Prostate gland (tissue), 2 donors: ENCODE measurements around the gene SFXN4. TPM values are rescaled to one million over a fixed set of nuclear protein-coding genes. Genes with fewer than 3 reads are reported as not detected.
"Not testable (repeated sequence)": the region's sequence is repeated elsewhere in the genome, so short reads cannot be mapped to it uniquely, and the experiment has no call there.

Experiments
- DNase-seq: peaks from one replicate; pipeline ENCODE4 v3.0.0-alpha.2; 2019; ENCODE audit warnings: low spot score
- H3K27ac ChIP-seq, 2 donors: fragments of 200-600 bp; sonication (generic); 2 replicates each; pipeline ENCODE4 v1.5.1; 2017 to 2019
- H3K27me3 ChIP-seq: fragments of 200-600 bp; sonication (generic); replicated peaks from 2 replicates; pipeline ENCODE4 v1.5.1; 2019; ENCODE audit not compliant: insufficient read depth
- H3K36me3 ChIP-seq, 2 donors: fragments of 200-600 bp; sonication (generic); 1 replicate in 1 of 2; 2 replicates in 1 of 2; pipeline versions ENCODE4 v1.5.1 to v1.8.1; 2017 to 2019
- H3K4me1 ChIP-seq: fragments of 200-600 bp; sonication (generic); replicated peaks from 2 replicates; pipeline ENCODE4 v1.5.1; 2019
- H3K4me3 ChIP-seq, 2 donors: fragments of 200-600 bp; sonication (generic); 2 replicates each; pipeline ENCODE4 v1.5.1; 2017 to 2019
- H3K9me3 ChIP-seq: fragments of 200-600 bp; sonication (generic); 2 replicates; pipeline ENCODE4 v1.5.1; 2017
- CTCF ChIP-seq, 4 experiments: fragments of 200-600 bp in 2 of 4; fragments of 450-650 bp in 2 of 4; sonication (generic) in 2 of 4; IDR thresholded peaks; 1 replicate in 3 of 4; 2 replicates in 1 of 4; pipeline ENCODE4 v1.5.1; 2016 to 2019; ENCODE audit warnings: antibody characterized with exemption in 4 of 4, mild to moderate bottlenecking in 2 of 4, moderate library complexity in 2 of 4
- POLR2A ChIP-seq: fragments of 450-650 bp; IDR thresholded peaks from one replicate; pipeline ENCODE4 v1.6.1; 2016; ENCODE audit warnings: antibody characterized with exemption, mild to moderate bottlenecking
- POLR2AphosphoS5 ChIP-seq: sonication (generic); formaldehyde crosslinking; IDR thresholded peaks from one replicate; pipeline ENCODE4 v1.6.1; 2017; ENCODE audit warnings: antibody characterized with exemption
- WGBS: methylation state at CpG from one replicate; pipeline ENCODE4 v1.1.5; 2018; 5-methylcytosine and 5-hydroxymethylcytosine counted together
- intact Hi-C: fragments of 100-400 bp; cut with DNase I; formaldehyde crosslinking; loops from one replicate; pipeline ENCODE4 v1.14.2; 2022
- total RNA-seq, 2 donors: library from RNA; depleted of rRNA; stranded (reverse); fragments of >200 nt; gene quantifications; one replicate each; pipeline ENCODE4 v1.1.0, GENCODE V29; 2016

Gene SFXN4
- total RNA-seq, 2 donors from 2014 or later, result 19.7 to 22.7 TPM

GRCh38 chr10:119190954-119191785 lies 25.7 kb upstream of the SFXN4 start:
- Histone ChIP-seq H3K9me3 (no peaks in the 10 kb centered on the region), H3K36me3 (no peaks in the 10 kb centered on the region), H3K4me1 (no peaks in the 10 kb centered on the region), H3K27ac (no peak overlapping the region), H3K4me3 (no peak overlapping the region), H3K27me3 (no peaks in the 10 kb centered on the region)
- 55% methylated on average over 5 of the region's 5 CpGs for WGBS
- intact Hi-C loops, result no loop called here
- TF ChIP-seq CTCF (IDR thresholded peaks at IDR 0.05) (no peak), POLR2A (no peak), POLR2AphosphoS5 (no peak)
- DNase-seq, result no peak

GRCh38 chr10:119190353-119190752 lies 24.8 kb upstream of the SFXN4 start:
- no peaks in the 10 kb centered on the region for H3K27me3 ChIP-seq
- no peaks in the 10 kb centered on the region for H3K36me3 ChIP-seq
- DNase-seq, result no peak
- H3K4me1 ChIP-seq, result no peaks in the 10 kb centered on the region
- no peak overlapping the region for H3K27ac ChIP-seq
- intact Hi-C loops, result no loop called here
- WGBS, result 81% methylated on average over 4 of the region's 4 CpGs
- no peaks in the 10 kb centered on the region for H3K9me3 ChIP-seq
- no peak overlapping the region for H3K4me3 ChIP-seq
- TF ChIP-seq POLR2A (no peak), CTCF (IDR thresholded peaks at IDR 0.05) (no peak), POLR2AphosphoS5 (no peak)

- DNase-seq, result no peak
- Histone ChIP-seq H3K4me1 (no peaks in the 10 kb centered on the region), H3K4me3 (no peak overlapping the region), H3K27ac (no peak overlapping the region), H3K36me3 (no peaks in the 10 kb centered on the region), H3K9me3 (no peaks in the 10 kb centered on the region), H3K27me3 (no peaks in the 10 kb centered on the region)
- intact Hi-C loops, result no loop called here
- WGBS, result 70% methylated on average over 3 of the region's 3 CpGs
- TF ChIP-seq POLR2AphosphoS5, result no peak
- TF ChIP-seq POLR2A, result no peak
- no peak for TF ChIP-seq CTCF (IDR thresholded peaks at IDR 0.05)
These were observed 24.3 kb upstream of the SFXN4 start for GRCh38 chr10:119189811-119190282.

- WGBS, result 78% methylated on average over 9 of the region's 9 CpGs
- Histone ChIP-seq H3K4me3 (no peak overlapping the region), H3K9me3 (no peaks in the 10 kb centered on the region), H3K27ac (no peak overlapping the region), H3K4me1 (no peaks in the 10 kb centered on the region), H3K36me3 (no peaks in the 10 kb centered on the region), H3K27me3 (no peaks in the 10 kb centered on the region)
- intact Hi-C loops, result no loop called here
- no peak for DNase-seq
- no peak for TF ChIP-seq CTCF (IDR thresholded peaks at IDR 0.05)
- no peak for TF ChIP-seq POLR2A
- no peak for TF ChIP-seq POLR2AphosphoS5
These were observed 18.3 kb upstream of the SFXN4 start for GRCh38 chr10:119183664-119184412.

GRCh38 chr10:119180850-119181400 lies 15.4 kb upstream of the SFXN4 start:
- H3K36me3 ChIP-seq, H3K27ac ChIP-seq, H3K4me1 ChIP-seq, H3K9me3 ChIP-seq, H3K27me3 ChIP-seq, intact Hi-C loops, H3K4me3 ChIP-seq, DNase-seq: not testable (repeated sequence)
- WGBS, result 97% methylated on average over 7 of the region's 7 CpGs
